Measurements from ENCODE around the gene CFAP69.
"Not testable (repeated sequence)": the region's sequence is repeated elsewhere in the genome, so short reads cannot be mapped to it uniquely, and the experiment has no call there.

CFAP69 gene

DNA sequence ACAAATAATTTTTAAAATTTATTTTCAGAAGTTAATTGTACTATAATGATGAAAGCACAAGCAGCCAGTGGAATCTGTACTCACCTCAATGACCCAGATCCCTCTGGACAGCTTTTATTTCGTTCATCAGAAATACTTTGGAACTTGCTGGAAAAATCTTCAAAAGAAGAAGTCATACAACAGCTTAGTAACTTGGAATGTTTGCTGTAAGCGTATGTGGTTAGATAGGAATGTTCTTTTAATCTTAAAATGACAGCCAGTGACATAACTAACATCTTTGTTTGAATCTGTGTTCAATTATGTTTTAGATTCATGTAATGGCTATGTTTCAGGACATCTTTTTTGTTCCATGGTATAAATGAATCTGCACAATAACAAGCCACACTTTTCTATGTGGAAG is 26.8 kb downstream of the CFAP69 start:
- DNase-seq, result no peak

GRCh38 chr7:90272242-90272641 is 27.3 kb downstream of the CFAP69 start:
- no peak for DNase-seq

- no peak for DNase-seq
Measured at GRCh38 chr7:90274161-90274560, 29.2 kb downstream of the CFAP69 start.

DNA sequence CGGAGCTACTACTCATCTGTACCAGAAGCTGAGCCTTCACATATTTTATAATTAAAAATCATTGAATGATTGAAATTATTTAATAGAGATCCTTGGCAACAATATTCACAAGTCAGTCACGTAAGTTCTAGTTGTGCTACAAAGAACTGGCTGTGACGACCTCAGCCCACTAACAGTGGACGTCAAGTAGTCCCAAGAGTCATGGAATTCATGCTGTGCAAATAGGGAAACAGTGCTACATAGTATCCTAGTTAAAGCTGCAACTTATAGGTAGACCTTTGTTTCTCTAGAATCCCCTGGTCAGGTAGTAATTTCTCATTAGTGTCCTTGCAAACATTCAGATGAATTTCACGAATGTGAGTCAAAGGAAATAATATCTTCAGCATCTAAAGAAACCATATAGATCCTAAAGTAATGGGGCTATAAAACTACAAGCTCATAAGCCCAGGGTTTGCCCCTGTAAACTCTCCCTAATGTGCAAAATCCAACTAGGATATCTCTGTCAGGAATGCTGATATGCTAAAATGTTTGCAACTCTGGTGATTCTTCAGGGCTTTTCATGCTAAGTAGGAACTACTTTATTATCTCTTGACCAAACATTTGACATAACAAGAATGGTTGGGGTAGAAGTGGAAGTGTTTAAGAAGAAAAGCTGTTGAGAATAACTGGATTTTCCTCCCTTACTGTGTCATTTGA is 31.2 kb downstream of the CFAP69 start:
- DNase-seq, result no peak

DNA sequence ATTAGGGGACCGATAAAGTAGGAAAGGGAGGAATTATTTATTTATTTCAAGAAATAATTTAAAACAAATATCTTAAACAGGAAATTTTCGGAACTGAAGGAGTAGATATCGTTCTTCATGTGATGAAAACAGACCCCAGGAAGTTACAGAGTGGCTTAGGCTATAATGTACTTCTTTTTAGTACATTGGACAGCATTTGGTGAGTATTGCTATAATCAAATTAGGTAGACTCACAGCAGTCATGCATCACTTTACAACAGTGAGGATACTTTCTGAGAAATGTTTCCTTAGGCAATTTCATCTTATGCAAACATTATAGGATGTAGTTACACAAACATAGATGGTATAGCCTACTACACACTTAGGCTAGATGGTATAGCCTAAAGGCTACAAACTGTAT is 43.2 kb downstream of the CFAP69 start:
- no peak for DNase-seq

DNA sequence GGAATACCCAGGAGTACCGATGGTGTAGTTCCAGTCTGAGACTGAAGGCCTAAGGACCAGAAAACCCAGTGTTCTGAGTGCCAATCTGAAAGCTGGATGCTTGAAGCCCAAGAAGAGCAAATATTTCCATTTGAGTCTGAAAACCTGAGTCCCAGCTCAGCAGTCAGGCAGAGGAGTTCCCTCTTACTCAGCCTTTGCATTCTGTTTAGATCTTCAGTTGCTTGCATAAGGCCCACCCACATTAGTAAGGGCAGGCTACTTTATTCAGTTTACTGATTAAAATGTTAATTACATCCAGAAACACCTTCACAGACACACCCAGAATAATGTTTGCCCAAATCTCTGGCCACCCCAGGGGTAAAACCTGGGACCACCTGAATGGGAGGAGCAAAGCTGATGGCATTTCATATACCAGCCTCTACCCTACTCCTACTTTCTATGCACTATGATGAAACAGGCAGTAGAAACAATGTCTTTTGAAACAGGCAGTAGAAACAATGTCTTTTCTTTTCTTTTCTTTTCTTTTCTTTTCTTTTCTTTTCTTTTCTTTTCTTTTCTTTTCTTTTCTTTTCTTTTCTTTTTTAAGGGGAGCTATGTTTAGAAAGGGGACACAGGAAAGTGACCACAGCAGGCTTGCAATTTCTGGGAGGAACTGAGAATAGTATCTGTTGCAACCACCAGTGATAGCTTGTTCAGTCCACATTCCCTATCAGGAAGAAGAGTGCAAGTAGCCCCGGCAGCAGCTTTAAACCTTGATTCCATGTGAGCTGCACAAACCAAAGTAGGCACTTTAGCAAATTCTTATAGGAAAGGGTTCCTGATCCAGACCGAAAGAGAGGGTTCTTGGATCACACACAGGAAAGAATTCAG is 45.5 kb downstream of the CFAP69 start:
- no peak for DNase-seq

- DNase-seq, result no peak
Measured at GRCh38 chr7:90298145-90299038, 53.4 kb downstream of the CFAP69 start.

GRCh38 chr7:90303241-90303640 is 58.3 kb downstream of the CFAP69 start:
- DNase-seq, result no peak

DNA sequence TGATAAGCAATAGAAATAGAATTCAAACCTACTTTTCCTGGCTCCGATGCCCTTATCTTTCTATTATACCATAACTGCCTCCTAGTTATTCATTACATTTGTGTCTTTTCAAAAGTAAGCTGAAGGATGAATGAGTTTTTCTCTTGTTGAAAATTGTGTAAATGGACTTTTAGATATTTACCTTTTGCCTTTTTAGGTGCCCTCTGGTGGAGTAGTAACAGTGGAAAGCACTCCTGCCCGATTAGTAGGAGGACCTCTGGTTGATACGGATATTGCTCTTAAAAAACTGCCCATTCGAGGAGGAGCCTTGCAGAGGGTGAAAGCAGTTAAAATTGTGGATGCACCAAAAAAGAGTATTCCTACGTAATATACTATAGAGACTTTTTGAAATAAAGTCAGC is 64.9 kb downstream of the CFAP69 start:
- DNase-seq, result no peak

- no peak for DNase-seq
Measured at GRCh38 chr7:90311175-90311574, 66.2 kb downstream of the CFAP69 start.

GRCh38 chr7:90312745-90313144 is 67.8 kb downstream of the CFAP69 start:
- DNase-seq, result no peak

DNA sequence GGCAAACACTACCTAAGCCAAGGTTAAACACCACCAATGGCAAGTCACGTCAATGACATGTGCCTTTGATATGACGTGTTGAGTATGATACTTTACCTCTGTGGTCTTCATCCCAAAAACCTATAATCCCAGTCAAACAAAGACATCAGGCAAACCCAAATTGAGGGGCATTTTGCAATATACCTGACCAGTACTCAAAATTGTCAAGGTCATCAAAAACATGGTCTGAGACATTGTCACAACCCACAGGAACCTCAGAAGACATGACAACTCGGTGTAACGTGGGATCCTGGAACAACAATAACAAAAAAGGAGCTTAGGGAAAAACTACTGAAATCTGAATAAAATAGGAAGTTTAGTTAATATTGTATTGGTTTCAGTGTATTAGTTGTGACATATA is 68.9 kb downstream of the CFAP69 start:
- no peak for DNase-seq

- DNase-seq, result no peak
Measured at GRCh38 chr7:90320014-90320413, 75.0 kb downstream of the CFAP69 start.

GRCh38 chr7:90320418-90320800 is 75.4 kb downstream of the CFAP69 start:
- no peak for DNase-seq

DNA sequence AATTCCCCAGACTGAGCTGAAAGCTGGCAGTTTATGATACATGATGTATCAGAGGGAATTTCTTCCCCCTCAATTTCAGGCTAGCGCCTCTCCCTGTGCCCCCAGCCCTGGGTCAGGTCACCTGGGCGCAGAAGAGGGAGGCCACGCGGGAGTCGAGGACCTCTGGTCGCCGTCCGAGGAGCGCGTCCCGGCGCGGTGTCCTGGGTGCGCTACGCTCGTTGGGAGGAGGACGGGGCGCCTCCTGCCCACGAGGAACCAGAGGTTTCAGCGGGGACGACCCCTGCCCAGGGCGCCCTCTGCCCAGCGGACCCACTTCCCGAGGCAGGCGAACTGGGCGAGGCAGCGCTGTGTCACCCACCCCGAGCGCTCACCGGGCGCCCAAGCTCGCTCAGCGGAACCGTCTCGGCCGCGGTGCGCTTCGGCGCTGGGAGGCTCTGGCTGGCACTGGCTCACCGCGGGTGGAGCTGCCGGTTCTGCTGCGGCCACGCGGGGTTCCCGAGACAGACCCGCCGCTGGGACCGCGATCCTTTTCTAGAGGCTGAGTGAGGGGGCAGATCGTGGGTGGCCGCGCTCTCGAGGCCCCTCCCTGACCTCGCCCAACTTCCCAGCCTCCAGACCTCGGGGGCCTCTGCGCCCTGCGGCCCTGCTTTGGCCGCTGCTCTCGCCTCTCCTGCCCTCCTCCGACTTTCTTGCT is 76.0 kb downstream of the CFAP69 start, which contains the start of gene FAM237B:
Gene FAM237B (minus strand): TSS at position 504 of the 694 bp plus-strand sequence. CDS start 1,556 bp downstream, outside the sequence.
- no peak for DNase-seq

GRCh38 chr7:90322837-90323236 is 77.9 kb downstream of the CFAP69 start:
- no peak for DNase-seq

DNA sequence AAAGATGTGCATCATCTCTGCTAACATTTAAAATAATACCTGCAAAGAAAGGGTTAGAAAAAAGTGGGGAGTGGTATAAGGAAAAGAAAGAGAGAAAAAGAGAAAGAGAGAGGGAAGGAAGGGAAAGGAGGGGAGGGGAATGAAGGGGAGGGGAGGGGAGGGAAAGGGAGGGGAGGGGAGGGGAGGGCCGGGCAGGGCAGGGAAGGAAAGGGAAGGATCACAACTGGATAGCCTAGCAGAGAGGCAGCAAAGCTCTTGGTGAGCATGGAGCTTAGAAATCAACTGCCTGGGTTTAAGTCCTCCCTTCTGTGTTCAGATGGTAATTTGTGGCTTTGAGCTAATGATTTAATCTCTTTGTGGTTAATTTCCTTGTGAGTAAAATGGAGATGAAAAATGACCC is 81.5 kb downstream of the CFAP69 start:
- DNase-seq, result no peak

- no peak for DNase-seq
Measured at GRCh38 chr7:90334193-90334843, 89.3 kb downstream of the CFAP69 start.

- DNase-seq, result not testable (repeated sequence)
Measured at GRCh38 chr7:90334926-90335325, 90.0 kb downstream of the CFAP69 start.

DNA sequence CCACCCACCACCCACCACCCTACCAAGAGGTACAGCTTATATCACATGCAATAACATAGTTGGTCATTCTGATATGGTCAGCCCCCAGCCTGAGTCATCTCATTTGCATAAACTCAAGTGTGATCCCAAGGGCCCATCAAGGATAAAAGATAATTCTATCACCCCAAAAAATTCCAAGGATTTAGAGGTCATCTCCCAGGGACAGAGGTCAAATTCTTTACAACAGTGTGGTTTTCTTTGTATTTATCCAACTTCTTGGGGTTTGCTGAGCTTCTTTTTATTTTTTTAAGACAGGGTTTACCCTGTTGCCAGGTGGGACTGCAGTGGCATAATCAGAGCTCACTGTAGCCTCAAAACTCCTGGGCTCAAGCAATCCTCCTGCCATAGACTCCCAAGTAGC is 92.1 kb downstream of the CFAP69 start:
- DNase-seq, result no peak

DNA sequence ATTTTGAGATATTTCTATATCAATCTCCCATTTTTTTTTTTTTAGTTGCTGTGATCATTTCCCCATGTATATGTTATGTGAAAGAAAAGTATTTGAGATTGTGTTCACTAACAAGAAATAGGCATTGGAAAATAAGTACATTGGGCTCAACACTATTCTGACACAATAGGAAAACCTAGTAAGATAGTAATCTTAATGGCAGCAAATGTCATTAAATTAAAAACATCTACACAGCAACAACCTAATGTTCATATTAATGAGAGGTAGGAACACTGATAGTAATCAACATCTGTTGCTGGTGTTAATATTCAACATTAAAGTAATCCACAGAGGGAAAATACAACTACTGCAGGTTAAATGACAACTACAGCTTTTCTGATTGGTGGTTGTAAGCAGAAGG is 100.0 kb downstream of the CFAP69 start:
- DNase-seq, result no peak

Measured in central memory CD4-positive, alpha-beta T cell (primary cell).